ENCODE data around the gene CXCL10. TPM values are rescaled to one million over a fixed set of nuclear protein-coding genes. Genes with fewer than 3 reads are reported as not detected.
A peak's percentile ranks its signal among the peaks of the same experiment; 100 is the strongest.

CXCL10 gene
- total RNA-seq = 1 to 10 TPM in 2 of 4 donors, not detected in 2; 1.7 to 2.1 TPM

GRCh38 chr4:76023389-76023788 lies at the start of gene CXCL10:
CXCL10 (minus strand) TSS chr4:76023497; CDS start chr4:76023431, 66 bp downstream.
- no peak within 1 kb of the TSS for H3K27ac ChIP-seq
- no peaks in the 10 kb centered on the region for H3K9me3 ChIP-seq
- no peak for ATAC-seq
- H3K36me3 ChIP-seq = no peaks in the 10 kb centered on the region
- no peaks in the 10 kb centered on the region for H3K27me3 ChIP-seq
- TF ChIP-seq POLR2AphosphoS5 (IDR thresholded peaks at IDR 0.05) = no peak
- TF ChIP-seq EP300 (IDR thresholded peaks at IDR 0.05) = no peak
- TF ChIP-seq POLR2A (IDR thresholded peaks at IDR 0.05) = no peak
- no peak for TF ChIP-seq CTCF (IDR thresholded peaks at IDR 0.05)
- no peak within 1 kb of the TSS for H3K4me3 ChIP-seq
- H3K4me1 ChIP-seq = peaks cover 0 to 4% (median 0%) of the 10 kb centered on the region in 3 donors
- WGBS, 2 donors (ENCODE audit: low coverage in 1 of 2) = 5 to 7% methylated on average over 3 of the region's 3 CpGs

GRCh38 chr4:76072760-76073159 lies 49.5 kb upstream of the CXCL10 start:
- no peaks in the 10 kb centered on the region for H3K9me3 ChIP-seq
- ATAC-seq = no peak
- WGBS, 2 donors (ENCODE audit: low coverage in 1 of 2) = 65% methylated on average over 4 of the region's 4 CpGs
- no peak overlapping the region for H3K27ac ChIP-seq
- H3K27me3 ChIP-seq = no peaks in the 10 kb centered on the region
- H3K4me3 ChIP-seq = no peak overlapping the region
- H3K36me3 ChIP-seq = no peaks in the 10 kb centered on the region
- H3K4me1 ChIP-seq = peaks cover 0 to 14% (median 0%) of the 10 kb centered on the region in 3 donors
- TF ChIP-seq CTCF (IDR thresholded peaks at IDR 0.05) (no peak), POLR2AphosphoS5 (IDR thresholded peaks at IDR 0.05) (no peak), POLR2A (IDR thresholded peaks at IDR 0.05) (no peak), EP300 (IDR thresholded peaks at IDR 0.05) (no peak)

GRCh38 chr4:76067652-76068286 lies 44.5 kb upstream of the CXCL10 start:
- Histone ChIP-seq H3K27me3 (no peaks in the 10 kb centered on the region), H3K36me3 (no peaks in the 10 kb centered on the region), H3K27ac (no peak overlapping the region), H3K4me1 (no peaks in the 10 kb centered on the region), H3K9me3 (no peaks in the 10 kb centered on the region), H3K4me3 (no peak overlapping the region)
- 0% methylated on average over 2 of the region's 2 CpGs for WGBS, 2 donors (ENCODE audit: low coverage in 1 of 2)
- peak; percentile 78 for ATAC-seq
- TF ChIP-seq POLR2A (IDR thresholded peaks at IDR 0.05) (no peak), EP300 (IDR thresholded peaks at IDR 0.05) (no peak), CTCF (IDR thresholded peaks at IDR 0.05) (peak; percentile 64 to 83 (median 72)), POLR2AphosphoS5 (IDR thresholded peaks at IDR 0.05) (no peak)

- no peak for TF ChIP-seq POLR2A (IDR thresholded peaks at IDR 0.05)
- TF ChIP-seq CTCF (IDR thresholded peaks at IDR 0.05) = no peak
- TF ChIP-seq EP300 (IDR thresholded peaks at IDR 0.05) = no peak
- TF ChIP-seq POLR2AphosphoS5 (IDR thresholded peaks at IDR 0.05) = no peak
- no CpG with 5 or more reads among the region's 3 CpGs for WGBS, 2 donors (ENCODE audit: low coverage in 1 of 2)
- Histone ChIP-seq H3K4me3 (no peak overlapping the region), H3K27ac (no peak overlapping the region), H3K36me3 (no peaks in the 10 kb centered on the region), H3K27me3 (no peaks in the 10 kb centered on the region), H3K4me1 (no peaks in the 10 kb centered on the region), H3K9me3 (no peaks in the 10 kb centered on the region)
- no peak for ATAC-seq
These were observed 43.2 kb upstream of the CXCL10 start for GRCh38 chr4:76066546-76066945.

GRCh38 chr4:76061982-76062381 lies 38.7 kb upstream of the CXCL10 start:
- H3K27me3 ChIP-seq = no peaks in the 10 kb centered on the region
- no peak overlapping the region for H3K4me3 ChIP-seq
- H3K9me3 ChIP-seq = no peaks in the 10 kb centered on the region
- 36% methylated on average over 1 of the region's 1 CpG for WGBS, 2 donors (ENCODE audit: low coverage in 1 of 2)
- H3K36me3 ChIP-seq = no peaks in the 10 kb centered on the region
- no peak overlapping the region for H3K27ac ChIP-seq
- no peak for ATAC-seq
- H3K4me1 ChIP-seq = no peaks in the 10 kb centered on the region
- TF ChIP-seq POLR2A (IDR thresholded peaks at IDR 0.05) (no peak), CTCF (IDR thresholded peaks at IDR 0.05) (no peak), POLR2AphosphoS5 (IDR thresholded peaks at IDR 0.05) (no peak), EP300 (IDR thresholded peaks at IDR 0.05) (no peak)
